Activated CD4-positive, alpha-beta memory T cell treated with anti-CD3 and anti-CD28 coated beads, Interleukin-2, amount 10 ng/mL, durations not matched to agents 7 days and 5 days (primary cell): ENCODE measurements around the gene HSPB9. TPM values are rescaled to one million over a fixed set of nuclear protein-coding genes. Genes with fewer than 3 reads are reported as not detected.

ENCODE experiments used
- CTCF ChIA-PET: fragments of 350-600 bp; sonication (Branson Sonifier 250); formaldehyde crosslinking; loops from one replicate; lab custom pipeline; 2021; ENCODE audit warnings: antibody characterized with exemption, inconsistent platforms; lab: Charles Lee
- POLR2A ChIA-PET: fragments of 350-600 bp; sonication (Branson Sonifier 250); formaldehyde crosslinking; loops from one replicate; lab custom pipeline; 2021; ENCODE audit warnings: antibody characterized with exemption; lab: Charles Lee
- DNase-seq: peaks from one replicate; pipeline ENCODE4 v3.0.0-alpha.2; 2020
- H3K27ac Mint-ChIP-seq: one replicate; pipeline ENCODE4 v1.8.0; 2021; ENCODE audit warnings: mild to moderate bottlenecking, mixed read lengths
- H3K27me3 Mint-ChIP-seq: one replicate; pipeline ENCODE4 v1.8.0; 2021; ENCODE audit warnings: mixed read lengths
- H3K36me3 Mint-ChIP-seq: one replicate; pipeline ENCODE4 v1.8.0; 2021; ENCODE audit warnings: low read depth, mixed read lengths
- H3K4me1 Mint-ChIP-seq: one replicate; pipeline ENCODE4 v1.8.0; 2021; ENCODE audit warnings: mixed read lengths
- H3K4me3 Mint-ChIP-seq: one replicate; pipeline ENCODE4 v1.8.0; 2021; ENCODE audit warnings: mild to moderate bottlenecking, mixed read lengths
- H3K9me3 Mint-ChIP-seq: one replicate; pipeline ENCODE4 v1.8.0; 2021; ENCODE audit warnings: mixed read lengths
- total RNA-seq, 2 experiments: library from RNA; stranded (reverse); gene quantifications; one replicate each; pipeline ENCODE4 v1.2.3, GENCODE V29; 2021

Gene HSPB9
- total RNA-seq, 2 experiments from 2014 or later = 0.18 TPM; not detected in 1

DNA sequence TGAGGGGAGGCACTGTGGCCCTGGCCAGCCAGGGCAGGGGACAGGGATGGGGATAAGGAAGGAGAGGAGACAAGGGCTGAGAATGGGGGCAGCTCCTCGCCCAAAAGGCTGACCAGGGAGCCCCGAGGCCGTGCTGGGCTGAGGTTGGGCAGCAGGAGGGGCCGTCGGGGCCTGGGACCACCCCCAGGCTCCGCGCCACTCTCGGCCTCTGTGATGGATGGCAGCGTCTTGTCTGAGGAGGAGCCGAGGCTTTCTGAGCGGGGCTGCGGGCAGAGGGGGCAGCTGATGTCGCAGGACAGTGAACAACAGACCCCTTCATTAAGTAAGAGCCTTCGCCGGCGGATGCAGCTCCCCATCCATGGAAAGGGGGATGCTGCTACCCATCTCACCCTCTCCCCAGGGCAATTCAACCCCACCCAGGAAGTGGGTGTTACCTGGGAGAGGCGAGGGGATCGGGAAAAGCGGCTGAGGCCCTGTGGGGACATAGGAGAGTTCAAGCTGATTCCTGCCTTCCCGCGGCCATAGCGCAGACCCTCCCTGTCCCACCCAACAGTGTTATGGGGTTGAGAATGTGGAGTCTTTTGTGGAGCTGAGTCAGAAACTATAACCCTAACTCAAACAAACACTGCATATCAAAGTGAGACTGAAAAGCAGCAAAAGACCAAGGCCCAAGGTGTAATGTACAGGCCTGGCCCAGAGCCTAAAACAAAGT, 41.2 kb downstream of the HSPB9 start:
- H3K27ac Mint-ChIP-seq = no peak overlapping the region
- DNase-seq = no peak
- no peaks in the 10 kb centered on the region for H3K36me3 Mint-ChIP-seq
- no peaks in the 10 kb centered on the region for H3K4me1 Mint-ChIP-seq
- H3K4me3 Mint-ChIP-seq = no peak overlapping the region
- ChIA-PET POLR2A (no interaction called here), CTCF (interaction anchor here (0.9 to 1.8 kb wide), 4 partner anchors 18 to 59 kb away, joined by 3 to 4 read pairs (median 4); partner anchors contain the start of gene HCRT)
- no peaks in the 10 kb centered on the region for H3K27me3 Mint-ChIP-seq
- no peaks in the 10 kb centered on the region for H3K9me3 Mint-ChIP-seq

DNA sequence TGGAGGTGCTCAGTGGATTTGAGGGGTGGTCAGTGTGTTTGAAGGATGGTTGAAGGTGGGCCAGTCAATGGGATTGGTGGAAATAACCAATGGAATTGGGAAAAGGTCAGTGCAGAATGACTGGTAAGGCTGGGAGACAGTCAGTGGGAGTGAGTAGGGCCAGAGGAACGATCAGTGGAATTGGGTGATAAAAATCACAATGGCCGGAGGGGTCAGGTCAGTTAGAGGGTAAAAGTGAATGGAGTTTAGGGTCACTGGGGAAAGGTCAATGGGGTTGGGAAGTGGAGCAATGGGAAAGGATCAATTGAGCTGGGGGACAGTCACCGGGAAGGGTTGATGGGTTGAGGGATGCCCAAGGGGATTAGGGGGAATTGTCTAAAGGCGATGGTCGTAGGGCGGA, 43.1 kb downstream of the HSPB9 start:
- no peaks in the 10 kb centered on the region for H3K4me1 Mint-ChIP-seq
- ChIA-PET CTCF (no interaction called here), POLR2A (no interaction called here)
- no peaks in the 10 kb centered on the region for H3K9me3 Mint-ChIP-seq
- no peaks in the 10 kb centered on the region for H3K27me3 Mint-ChIP-seq
- H3K27ac Mint-ChIP-seq = no peak overlapping the region
- DNase-seq = no peak
- H3K36me3 Mint-ChIP-seq = no peaks in the 10 kb centered on the region
- H3K4me3 Mint-ChIP-seq = no peak overlapping the region

DNA sequence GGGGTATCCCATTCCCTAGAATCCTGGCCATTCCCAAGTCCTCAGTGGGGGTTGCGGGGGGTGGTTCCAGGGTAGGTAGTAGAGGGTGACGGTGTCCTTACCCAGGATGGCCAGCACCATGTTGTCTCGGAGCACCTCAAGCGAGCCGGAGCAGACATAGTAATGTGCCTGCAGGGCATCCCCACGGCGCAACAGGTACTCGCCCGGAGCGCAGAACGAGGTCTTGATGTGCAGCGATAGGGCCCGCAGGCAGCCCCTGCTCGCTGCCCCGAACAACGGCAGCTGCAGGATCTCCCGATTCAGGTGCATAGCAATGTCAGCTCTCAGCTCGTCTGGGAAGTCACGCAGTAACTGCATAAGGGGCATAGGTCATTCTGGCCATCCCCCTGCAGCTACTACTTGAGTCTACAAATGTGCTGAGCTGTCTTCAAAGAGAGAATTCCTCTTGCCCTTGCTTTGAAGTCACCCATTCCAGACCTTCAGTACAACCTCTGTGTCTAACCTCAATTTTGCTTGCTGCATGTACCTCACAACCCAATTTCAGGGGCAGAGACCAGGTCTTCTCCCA, 43.7 kb downstream of the HSPB9 start:
- no peaks in the 10 kb centered on the region for H3K27me3 Mint-ChIP-seq
- DNase-seq = no peak
- H3K4me1 Mint-ChIP-seq = no peaks in the 10 kb centered on the region
- H3K27ac Mint-ChIP-seq = no peak overlapping the region
- ChIA-PET POLR2A (no interaction called here), CTCF (interaction anchor here (0.6 kb wide), 1 partner anchor 208 kb away, joined by 5 read pairs; no protein-coding TSS in a partner anchor)
- H3K36me3 Mint-ChIP-seq = no peaks in the 10 kb centered on the region
- no peaks in the 10 kb centered on the region for H3K9me3 Mint-ChIP-seq
- H3K4me3 Mint-ChIP-seq = no peak overlapping the region

DNA sequence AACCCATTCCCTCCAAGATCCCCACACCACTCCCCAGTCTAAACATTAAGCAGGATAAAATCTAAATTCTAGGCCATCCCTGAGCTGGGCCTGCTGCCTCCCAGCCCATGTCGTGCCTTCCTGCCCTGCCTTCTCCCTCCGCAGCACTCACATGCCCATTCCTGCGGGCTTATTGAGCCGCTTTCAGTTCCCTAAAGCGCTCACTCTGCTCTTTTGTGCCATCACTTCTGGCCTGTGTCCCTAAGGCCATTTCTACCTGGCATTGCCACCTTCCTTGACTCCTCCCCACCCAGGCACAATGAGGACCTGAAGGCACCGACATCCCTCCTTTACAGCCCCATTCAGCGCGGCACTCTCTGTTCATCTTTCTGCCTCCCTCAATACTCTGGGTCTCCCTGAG, 45.2 kb downstream of the HSPB9 start:
- Mint-ChIP-seq H3K36me3 (no peaks in the 10 kb centered on the region), H3K27me3 (no peaks in the 10 kb centered on the region), H3K4me3 (no peak overlapping the region), H3K27ac (no peak overlapping the region), H3K4me1 (no peaks in the 10 kb centered on the region), H3K9me3 (no peaks in the 10 kb centered on the region)
- CTCF ChIA-PET = no interaction called here
- POLR2A ChIA-PET = no interaction called here
- no peak for DNase-seq

DNA sequence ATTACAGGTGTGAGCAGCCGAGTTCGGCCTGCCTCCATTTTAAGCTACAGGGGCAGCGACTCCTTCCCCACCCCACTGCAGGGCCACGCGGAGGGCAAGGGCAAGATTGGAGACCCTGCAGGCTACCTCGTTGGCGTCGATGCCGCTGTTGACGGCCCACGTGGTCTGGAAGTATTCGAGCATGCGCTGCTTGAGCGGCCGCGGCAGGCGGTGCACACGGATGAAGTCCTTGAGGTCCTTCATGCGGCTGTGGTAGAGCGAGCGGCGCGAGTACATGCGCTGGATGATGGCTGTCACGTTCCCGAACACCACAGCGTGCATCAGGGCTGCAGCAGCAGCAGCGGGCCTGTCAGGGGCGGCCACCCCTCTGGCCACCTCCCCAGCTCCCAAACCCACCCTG, 46.7 kb downstream of the HSPB9 start:
- Mint-ChIP-seq H3K4me1 (no peaks in the 10 kb centered on the region), H3K4me3 (no peak overlapping the region), H3K36me3 (no peaks in the 10 kb centered on the region), H3K27ac (no peak overlapping the region), H3K9me3 (no peaks in the 10 kb centered on the region), H3K27me3 (no peaks in the 10 kb centered on the region)
- ChIA-PET CTCF (no interaction called here), POLR2A (no interaction called here)
- DNase-seq = no peak

DNA sequence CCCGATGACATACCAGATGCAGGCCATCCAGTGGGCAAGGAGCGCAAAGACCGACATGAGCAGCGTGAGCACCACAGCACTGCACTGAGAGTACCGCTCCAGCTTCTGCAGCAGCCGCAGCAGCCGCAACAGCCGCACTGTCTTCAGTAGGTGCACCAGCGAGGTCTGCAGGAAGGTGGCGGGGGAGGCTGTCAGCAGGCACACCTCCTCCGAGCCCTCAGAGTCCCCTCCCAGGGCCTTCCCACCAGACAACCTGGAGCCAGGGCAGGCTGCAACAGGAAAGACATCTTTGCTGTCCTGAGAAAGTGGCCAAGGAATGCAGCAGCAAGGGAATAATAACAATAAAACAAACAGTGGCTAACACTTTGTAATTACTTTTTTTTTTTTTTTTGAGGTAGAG, 49.2 kb downstream of the HSPB9 start:
- Mint-ChIP-seq H3K27ac (no peak overlapping the region), H3K36me3 (no peaks in the 10 kb centered on the region), H3K9me3 (no peaks in the 10 kb centered on the region), H3K4me1 (peaks cover 1% of the 10 kb centered on the region), H3K4me3 (no peak overlapping the region), H3K27me3 (peaks cover 1% of the 10 kb centered on the region)
- POLR2A ChIA-PET = no interaction called here
- CTCF ChIA-PET = no interaction called here
- no peak for DNase-seq

Other genes with a start within 250 kb of the HSPB9 start
- gene ACLY, start 203.9 kb upstream of the HSPB9 start, total RNA-seq = 100 to 1,000 TPM; 177 to 183 TPM
- gene ODAD4, start 192.2 kb upstream of the HSPB9 start, total RNA-seq = 1 to 10 TPM; 1.7 to 2.0 TPM
- gene CNP, start 156.0 kb upstream of the HSPB9 start, total RNA-seq = 10 to 100 TPM; 89.8 to 91.0 TPM
- gene DNAJC7, start 105.4 kb upstream of the HSPB9 start, total RNA-seq = 10 to 100 TPM; 88.7 to 95.1 TPM
- gene NKIRAS2, start 102.7 kb upstream of the HSPB9 start, total RNA-seq = 10 to 100 TPM; 21.3 to 22.7 TPM
- under 1 TPM in 1 of 2 experiments, not detected in 1; 0.05 TPM for gene C17orf113, start 72.2 kb upstream of the HSPB9 start, total RNA-seq
- not detected for gene ZNF385C, start 24.3 kb upstream of the HSPB9 start, total RNA-seq
- gene DHX58, start 10.1 kb upstream of the HSPB9 start, total RNA-seq = 10 to 100 TPM; 97.0 to 97.3 TPM
- gene KAT2A, start 1.4 kb upstream of the HSPB9 start, total RNA-seq = 10 to 100 TPM; 25.7 to 26.7 TPM
- gene RAB5C, start 32.2 kb downstream of the HSPB9 start, total RNA-seq = 10 to 100 TPM; 95.8 to 97.3 TPM
- under 1 TPM; 0.05 to 0.08 TPM for gene KCNH4, start 58.3 kb downstream of the HSPB9 start, total RNA-seq
- gene HCRT, start 62.6 kb downstream of the HSPB9 start, total RNA-seq = not detected
- gene GHDC, start 71.7 kb downstream of the HSPB9 start, total RNA-seq = 10 to 100 TPM; 17.3 to 19.1 TPM
- 100 to 1,000 TPM; 163 to 171 TPM for gene STAT5B, start 153.6 kb downstream of the HSPB9 start, total RNA-seq
- 10 to 100 TPM; 88.4 to 96.7 TPM for gene STAT5A, start 165.7 kb downstream of the HSPB9 start, total RNA-seq